ENCODE results near the gene PHLDB3. TPM values are rescaled to one million over a fixed set of nuclear protein-coding genes. Genes with fewer than 3 reads are reported as not detected.

Gene PHLDB3
- total RNA-seq, 2 donors from 2014 or later, result 7.7 to 13.5 TPM

GRCh38 chr19:43495082-43495481, 9.5 kb downstream of the PHLDB3 start:
- Histone ChIP-seq H3K36me3 (ENCODE audit: control insufficient read depth, insufficient read depth, low read length) (no peaks in the 10 kb centered on the region), H3K9ac (ENCODE audit: extremely low read depth, low read length, poor library complexity, severe bottlenecking) (no peak overlapping the region), H3K4me3 (ENCODE audit: low read length) (no peak overlapping the region), H3K9me3 (ENCODE audit: control insufficient read depth, low read length) (no peaks in the 10 kb centered on the region), H3K27ac (ENCODE audit: low read depth, low read length) (no peak overlapping the region), H3K27me3 (ENCODE audit: control insufficient read depth, insufficient read depth, low read length, poor library complexity, severe bottlenecking) (no peaks in the 10 kb centered on the region), H3K4me1 (ENCODE audit: control insufficient read depth, insufficient read depth, low read length) (no peaks in the 10 kb centered on the region)
- DNase-seq, result no peak
- H3K36me3 Mint-ChIP-seq (ENCODE audit: low read depth), result peaks cover 4% of the 10 kb centered on the region
- no peak overlapping the region for H3K4me3 Mint-ChIP-seq
- H3K27ac Mint-ChIP-seq, result no peak overlapping the region
- no peaks in the 10 kb centered on the region for H3K27me3 Mint-ChIP-seq (ENCODE audit: insufficient read depth)
- no peak for TF ChIP-seq CTCF (conservative IDR thresholded peaks at IDR 0.05)
- H3K9me3 Mint-ChIP-seq, result no peaks in the 10 kb centered on the region
- WGBS, 2 experiments (ENCODE audit: insufficient coverage in 1 of 2, insufficient read length in 1 of 2), result 92 to 95% methylated on average over 7 to 8 of the region's 8 CpGs
- H3K4me1 Mint-ChIP-seq, result no peaks in the 10 kb centered on the region

- Histone ChIP-seq H3K27ac (ENCODE audit: low read depth, low read length) (no peak overlapping the region), H3K4me3 (ENCODE audit: low read length) (no peak overlapping the region), H3K9me3 (ENCODE audit: control insufficient read depth, low read length) (no peaks in the 10 kb centered on the region), H3K4me1 (ENCODE audit: control insufficient read depth, insufficient read depth, low read length) (no peaks in the 10 kb centered on the region), H3K27me3 (ENCODE audit: control insufficient read depth, insufficient read depth, low read length, poor library complexity, severe bottlenecking) (no peaks in the 10 kb centered on the region), H3K36me3 (ENCODE audit: control insufficient read depth, insufficient read depth, low read length) (no peaks in the 10 kb centered on the region), H3K9ac (ENCODE audit: extremely low read depth, low read length, poor library complexity, severe bottlenecking) (no peak overlapping the region)
- Mint-ChIP-seq H3K27ac (no peak overlapping the region), H3K4me1 (no peaks in the 10 kb centered on the region), H3K36me3 (ENCODE audit: low read depth) (peaks cover 3% of the 10 kb centered on the region), H3K27me3 (ENCODE audit: insufficient read depth) (no peaks in the 10 kb centered on the region), H3K9me3 (no peaks in the 10 kb centered on the region), H3K4me3 (no peak overlapping the region)
- no peak for TF ChIP-seq CTCF (conservative IDR thresholded peaks at IDR 0.05)
- 75 to 96% methylated on average over 4 to 5 of the region's 5 CpGs for WGBS, 2 experiments (ENCODE audit: insufficient coverage in 1 of 2, insufficient read length in 1 of 2)
- DNase-seq, result no peak
Observed at GRCh38 chr19:43490759-43491158, 13.8 kb downstream of the PHLDB3 start.

GRCh38 chr19:43489979-43490599, 14.5 kb downstream of the PHLDB3 start:
- no peaks in the 10 kb centered on the region for H3K9me3 ChIP-seq (ENCODE audit: control insufficient read depth, low read length)
- no peak for DNase-seq
- Mint-ChIP-seq H3K36me3 (ENCODE audit: low read depth) (no peaks in the 10 kb centered on the region), H3K4me1 (no peaks in the 10 kb centered on the region), H3K27ac (no peak overlapping the region), H3K27me3 (ENCODE audit: insufficient read depth) (no peaks in the 10 kb centered on the region), H3K9me3 (no peaks in the 10 kb centered on the region), H3K4me3 (no peak overlapping the region)
- 95 to 100% methylated on average over 4 to 6 of the region's 7 CpGs for WGBS, 2 experiments (ENCODE audit: insufficient coverage in 1 of 2, insufficient read length in 1 of 2)
- no peak overlapping the region for H3K4me3 ChIP-seq (ENCODE audit: low read length)
- no peaks in the 10 kb centered on the region for H3K36me3 ChIP-seq (ENCODE audit: control insufficient read depth, insufficient read depth, low read length)
- no peak overlapping the region for H3K9ac ChIP-seq (ENCODE audit: extremely low read depth, low read length, poor library complexity, severe bottlenecking)
- H3K27ac ChIP-seq (ENCODE audit: low read depth, low read length), result no peak overlapping the region
- H3K27me3 ChIP-seq (ENCODE audit: control insufficient read depth, insufficient read depth, low read length, poor library complexity, severe bottlenecking), result no peaks in the 10 kb centered on the region
- no peak for TF ChIP-seq CTCF (conservative IDR thresholded peaks at IDR 0.05)
- no peaks in the 10 kb centered on the region for H3K4me1 ChIP-seq (ENCODE audit: control insufficient read depth, insufficient read depth, low read length)

Measured in endodermal cell (in vitro differentiated cells).